Smooth muscle cell (in vitro differentiated cells): ENCODE data around the gene MAN1A2. TPM values are rescaled to one million over a fixed set of nuclear protein-coding genes. Genes with fewer than 3 reads are reported as not detected.

Source experiments
- DNase-seq: peaks from one replicate; lab custom pipeline; 2025; ENCODE audit not compliant: unreplicated experiment; lab: John Stamatoyannopoulos, UW
- H2AFZ ChIP-seq: fragments of 200-600 bp; sonication (generic); 2 replicates; pipeline ENCODE4 v1.6.0; 2016; ENCODE audit warnings: antibody characterized with exemption, low read depth, mild to moderate bottlenecking
- H3F3A ChIP-seq: fragments of 200-600 bp; sonication (generic); 2 replicates; pipeline ENCODE4 v1.6.0; 2017; ENCODE audit warnings: antibody characterized with exemption, low read depth
- H3K27ac ChIP-seq: fragments of 200-600 bp; sonication (generic); 2 replicates; pipeline ENCODE4 v1.5.1; 2016; ENCODE audit warnings: low read depth, mild to moderate bottlenecking
- H3K27me3 ChIP-seq: fragments of 200-600 bp; sonication (generic); 2 replicates; pipeline ENCODE4 v1.6.1; 2016; ENCODE audit warnings: low read depth, mild to moderate bottlenecking
- H3K36me3 ChIP-seq: fragments of 200-600 bp; sonication (generic); 2 replicates; pipeline ENCODE4 v1.5.1; 2016; ENCODE audit warnings: low read depth
- H3K4me1 ChIP-seq: fragments of 200-600 bp; sonication (generic); 2 replicates; pipeline ENCODE4 v1.5.1; 2016; ENCODE audit warnings: low read depth
- H3K4me2 ChIP-seq: fragments of 200-600 bp; sonication (generic); 2 replicates; pipeline ENCODE4 v1.6.0; 2016; ENCODE audit warnings: mild to moderate bottlenecking
- H3K4me3 ChIP-seq: fragments of 200-600 bp; sonication (generic); 2 replicates; pipeline ENCODE4 v1.5.1; 2016; ENCODE audit warnings: mild to moderate bottlenecking
- H3K79me2 ChIP-seq: fragments of 200-600 bp; sonication (generic); 2 replicates; pipeline ENCODE4 v1.6.0; 2016; ENCODE audit warnings: low read depth, mild to moderate bottlenecking
- H3K9ac ChIP-seq: fragments of 200-600 bp; sonication (generic); 2 replicates; pipeline ENCODE4 v1.6.0; 2016; ENCODE audit warnings: low read depth
- H3K9me3 ChIP-seq: fragments of 200-600 bp; sonication (generic); replicated peaks from 2 replicates; pipeline ENCODE4 v1.5.1; 2016; ENCODE audit warnings: low read depth
- H4K20me1 ChIP-seq: fragments of 200-600 bp; sonication (generic); 2 replicates; pipeline ENCODE4 v1.6.0; 2016; ENCODE audit warnings: low read depth
- WGBS: methylation state at CpG from one replicate; pipeline ENCODE4 v1.1.7; 2016; ENCODE audit warnings: low lambda C conversion rate; 5-methylcytosine and 5-hydroxymethylcytosine counted together
- polyA plus RNA-seq: library from polyadenylated mRNA; unstranded; fragments of >200 nt; fragmentation: Nextera tagmentation; extraction: Ambion mirVana; gene quantifications from 2 replicates; pipeline ENCODE4 v1.2.1, GENCODE V29; 2016
- total RNA-seq: library from RNA; depleted of rRNA; stranded (reverse); fragments of >200 nt; gene quantifications from 2 replicates; pipeline ENCODE4 v1.2.3, GENCODE V29; 2014
- TF ChIP-seq, protein P1 (sequence below): fragments of 200-600 bp; sonication (generic); IDR thresholded peaks from 2 replicates; pipeline ENCODE4 v1.5.1; 2017; ENCODE audit warnings: borderline replicate concordance, mild to moderate bottlenecking, antibody characterized with exemption; ENCODE audit not compliant: insufficient read depth, poor library complexity, severe bottlenecking

The MAN1A2 gene
- total and polyA plus RNA-seq, 2 experiments from 2014 or later = 18.2 to 48.8 TPM

- Histone ChIP-seq H3K79me2 (no peaks in the 10 kb centered on the region), H3F3A (no peaks in the 10 kb centered on the region), H2AFZ (no peak overlapping the region), H3K36me3 (no peaks in the 10 kb centered on the region), H4K20me1 (no peaks in the 10 kb centered on the region), H3K9ac (no peak overlapping the region), H3K4me1 (no peaks in the 10 kb centered on the region), H3K4me3 (no peak overlapping the region), H3K27ac (no peak overlapping the region), H3K27me3 (no peaks in the 10 kb centered on the region), H3K9me3 (no peaks in the 10 kb centered on the region), H3K4me2 (no peak overlapping the region)
- WGBS = 82% methylated on average over 5 of the region's 5 CpGs
- no peak for DNase-seq
- TF ChIP-seq, protein P1, sequence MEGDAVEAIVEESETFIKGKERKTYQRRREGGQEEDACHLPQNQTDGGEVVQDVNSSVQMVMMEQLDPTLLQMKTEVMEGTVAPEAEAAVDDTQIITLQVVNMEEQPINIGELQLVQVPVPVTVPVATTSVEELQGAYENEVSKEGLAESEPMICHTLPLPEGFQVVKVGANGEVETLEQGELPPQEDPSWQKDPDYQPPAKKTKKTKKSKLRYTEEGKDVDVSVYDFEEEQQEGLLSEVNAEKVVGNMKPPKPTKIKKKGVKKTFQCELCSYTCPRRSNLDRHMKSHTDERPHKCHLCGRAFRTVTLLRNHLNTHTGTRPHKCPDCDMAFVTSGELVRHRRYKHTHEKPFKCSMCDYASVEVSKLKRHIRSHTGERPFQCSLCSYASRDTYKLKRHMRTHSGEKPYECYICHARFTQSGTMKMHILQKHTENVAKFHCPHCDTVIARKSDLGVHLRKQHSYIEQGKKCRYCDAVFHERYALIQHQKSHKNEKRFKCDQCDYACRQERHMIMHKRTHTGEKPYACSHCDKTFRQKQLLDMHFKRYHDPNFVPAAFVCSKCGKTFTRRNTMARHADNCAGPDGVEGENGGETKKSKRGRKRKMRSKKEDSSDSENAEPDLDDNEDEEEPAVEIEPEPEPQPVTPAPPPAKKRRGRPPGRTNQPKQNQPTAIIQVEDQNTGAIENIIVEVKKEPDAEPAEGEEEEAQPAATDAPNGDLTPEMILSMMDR = no peak
Observed at GRCh38 chr1:117541585-117541984, 174.3 kb downstream of the MAN1A2 start.

- no peaks in the 10 kb centered on the region for H3K4me1 ChIP-seq
- no peak for DNase-seq
- no peaks in the 10 kb centered on the region for H3F3A ChIP-seq
- H3K27me3 ChIP-seq = no peaks in the 10 kb centered on the region
- H3K36me3 ChIP-seq = no peaks in the 10 kb centered on the region
- H4K20me1 ChIP-seq = no peaks in the 10 kb centered on the region
- H3K4me3 ChIP-seq = no peak overlapping the region
- H3K79me2 ChIP-seq = no peaks in the 10 kb centered on the region
- no peak overlapping the region for H3K9ac ChIP-seq
- TF ChIP-seq, protein P1 = no peak
- no peaks in the 10 kb centered on the region for H3K9me3 ChIP-seq
- WGBS = 79% methylated on average over 4 of the region's 4 CpGs
- no peak overlapping the region for H3K4me2 ChIP-seq
- H3K27ac ChIP-seq = no peak overlapping the region
- H2AFZ ChIP-seq = no peak overlapping the region
Observed at GRCh38 chr1:117544509-117545109, 177.4 kb downstream of the MAN1A2 start.

DNA sequence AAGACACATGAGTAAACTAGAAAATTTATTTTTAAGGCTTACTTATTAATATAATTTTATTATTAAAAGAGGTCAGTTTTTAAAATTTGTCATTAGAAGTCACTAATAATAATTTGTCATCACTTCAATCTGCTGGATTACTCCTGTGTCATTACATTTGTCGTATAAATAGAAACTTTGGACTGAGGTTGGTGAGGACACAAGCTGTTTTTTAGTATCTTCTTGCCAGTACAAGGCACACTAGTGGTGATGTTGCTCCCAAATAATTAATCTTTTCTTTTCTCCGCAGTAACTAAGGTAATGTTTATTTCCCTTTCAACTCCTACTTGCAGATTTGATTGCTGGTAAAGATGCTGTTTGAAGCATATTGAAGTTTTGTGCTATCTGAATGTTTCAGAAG is 179.2 kb downstream of the MAN1A2 start:
- DNase-seq = no peak
- WGBS = 98% methylated on average over 2 of the region's 2 CpGs
- H3K27ac ChIP-seq = no peak overlapping the region
- H2AFZ ChIP-seq = no peak overlapping the region
- no peaks in the 10 kb centered on the region for H3K79me2 ChIP-seq
- H3K27me3 ChIP-seq = no peaks in the 10 kb centered on the region
- H3F3A ChIP-seq = no peaks in the 10 kb centered on the region
- TF ChIP-seq, protein P1 = no peak
- H3K36me3 ChIP-seq = no peaks in the 10 kb centered on the region
- no peaks in the 10 kb centered on the region for H3K4me1 ChIP-seq
- H3K4me2 ChIP-seq = no peak overlapping the region
- H4K20me1 ChIP-seq = no peaks in the 10 kb centered on the region
- H3K4me3 ChIP-seq = no peak overlapping the region
- no peak overlapping the region for H3K9ac ChIP-seq
- H3K9me3 ChIP-seq = no peaks in the 10 kb centered on the region

DNA sequence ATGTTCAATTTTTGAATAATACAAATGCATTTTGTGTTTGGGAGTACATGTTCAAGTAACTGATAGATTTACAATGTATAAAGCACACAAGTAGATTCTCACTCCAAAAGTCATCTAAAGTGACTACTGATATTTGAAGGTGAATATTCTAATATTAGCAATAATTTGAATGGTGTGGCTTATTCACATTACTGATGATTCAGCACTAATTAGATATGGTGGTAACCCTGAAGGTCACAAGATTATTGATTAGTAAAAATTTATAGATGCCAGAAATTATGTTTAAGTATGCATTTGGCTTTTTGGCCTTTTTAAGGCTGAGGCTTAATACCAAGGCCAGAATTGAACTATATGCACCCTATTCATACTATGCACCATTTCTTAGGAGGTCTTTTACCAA is 186.2 kb downstream of the MAN1A2 start:
- Histone ChIP-seq H3K27ac (no peak overlapping the region), H3F3A (no peaks in the 10 kb centered on the region), H3K9me3 (no peaks in the 10 kb centered on the region), H3K4me3 (no peak overlapping the region), H4K20me1 (no peaks in the 10 kb centered on the region), H3K79me2 (no peaks in the 10 kb centered on the region), H2AFZ (no peak overlapping the region), H3K4me2 (no peak overlapping the region), H3K9ac (no peak overlapping the region), H3K4me1 (no peaks in the 10 kb centered on the region), H3K27me3 (no peaks in the 10 kb centered on the region), H3K36me3 (no peaks in the 10 kb centered on the region)
- DNase-seq = no peak
- TF ChIP-seq, protein P1 = no peak
